Skeletal muscle satellite cell (primary cell): ENCODE data around the gene NNT.

ENCODE experiments used
- H3K27me3 ChIP-seq: 2 replicates; pipeline ENCODE4 v1.7.0; 2013; ENCODE audit warnings: low read length; ENCODE audit not compliant: control insufficient read depth, insufficient read depth
- H3K36me3 ChIP-seq: 2 replicates; pipeline ENCODE4 v1.7.0; 2013; ENCODE audit warnings: mild to moderate bottlenecking, control low read depth, low read length; ENCODE audit not compliant: insufficient read depth
- H3K4me1 ChIP-seq: 2 replicates; pipeline ENCODE4 v1.7.0; 2013; ENCODE audit warnings: low read length; ENCODE audit not compliant: control insufficient read depth, insufficient read depth
- H3K4me2 ChIP-seq: 2 replicates; pipeline ENCODE4 v1.7.0; 2013; ENCODE audit warnings: mild to moderate bottlenecking, low read length
- H3K4me3 ChIP-seq: 2 replicates; pipeline ENCODE4 v1.7.0; 2013; ENCODE audit warnings: low read length
- H3K9ac ChIP-seq: 2 replicates; pipeline ENCODE4 v1.7.0; 2013; ENCODE audit warnings: mild to moderate bottlenecking, low read depth, low read length, moderate library complexity
- H3K9me3 ChIP-seq: replicated peaks from 2 replicates; pipeline ENCODE4 v1.7.0; 2013; ENCODE audit warnings: mild to moderate bottlenecking, control low read depth, low read length

The NNT gene

GRCh38 chr5:43676083-43676840 is 73.3 kb downstream of the NNT start:
- Histone ChIP-seq H3K4me2 (no peak overlapping the region), H3K4me3 (no peak overlapping the region), H3K27me3 (no peaks in the 10 kb centered on the region), H3K9me3 (no peaks in the 10 kb centered on the region), H3K36me3 (peaks cover 4% of the 10 kb centered on the region), H3K9ac (no peak overlapping the region), H3K4me1 (peaks cover 16% of the 10 kb centered on the region)

GRCh38 chr5:43677253-43677652 is 74.3 kb downstream of the NNT start:
- H3K9me3 ChIP-seq, result no peaks in the 10 kb centered on the region
- H3K27me3 ChIP-seq, result no peaks in the 10 kb centered on the region
- no peak overlapping the region for H3K9ac ChIP-seq
- H3K36me3 ChIP-seq, result peaks cover 4% of the 10 kb centered on the region
- H3K4me1 ChIP-seq, result peaks cover 16% of the 10 kb centered on the region
- no peak overlapping the region for H3K4me3 ChIP-seq
- no peak overlapping the region for H3K4me2 ChIP-seq

GRCh38 chr5:43679214-43679613 is 76.2 kb downstream of the NNT start:
- Histone ChIP-seq H3K9me3 (no peaks in the 10 kb centered on the region), H3K4me2 (no peak overlapping the region), H3K27me3 (no peaks in the 10 kb centered on the region), H3K4me3 (no peak overlapping the region), H3K36me3 (peaks cover 4% of the 10 kb centered on the region), H3K4me1 (peaks cover 20% of the 10 kb centered on the region), H3K9ac (no peak overlapping the region)

GRCh38 chr5:43680286-43680685 is 77.3 kb downstream of the NNT start:
- Histone ChIP-seq H3K9me3 (no peaks in the 10 kb centered on the region), H3K36me3 (peaks cover 4% of the 10 kb centered on the region), H3K9ac (no peak overlapping the region), H3K4me2 (no peak overlapping the region), H3K4me3 (no peak overlapping the region), H3K27me3 (no peaks in the 10 kb centered on the region), H3K4me1 (peaks cover 18% of the 10 kb centered on the region)

- no peak overlapping the region for H3K9ac ChIP-seq
- peaks cover 21% of the 10 kb centered on the region for H3K4me1 ChIP-seq
- peaks cover 4% of the 10 kb centered on the region for H3K36me3 ChIP-seq
- H3K27me3 ChIP-seq, result no peaks in the 10 kb centered on the region
- no peak overlapping the region for H3K4me2 ChIP-seq
- no peak overlapping the region for H3K4me3 ChIP-seq
- no peaks in the 10 kb centered on the region for H3K9me3 ChIP-seq
These were observed 81.0 kb downstream of the NNT start for GRCh38 chr5:43683884-43684471.

GRCh38 chr5:43685252-43685950 is 82.4 kb downstream of the NNT start:
- Histone ChIP-seq H3K4me1 (peaks cover 21% of the 10 kb centered on the region), H3K4me3 (no peak overlapping the region), H3K36me3 (peaks cover 2% of the 10 kb centered on the region), H3K9me3 (no peaks in the 10 kb centered on the region), H3K27me3 (no peaks in the 10 kb centered on the region), H3K9ac (no peak overlapping the region), H3K4me2 (no peak overlapping the region)

- H3K4me2 ChIP-seq, result no peak overlapping the region
- no peaks in the 10 kb centered on the region for H3K9me3 ChIP-seq
- peaks cover 21% of the 10 kb centered on the region for H3K4me1 ChIP-seq
- no peaks in the 10 kb centered on the region for H3K36me3 ChIP-seq
- no peaks in the 10 kb centered on the region for H3K27me3 ChIP-seq
- H3K4me3 ChIP-seq, result no peak overlapping the region
- H3K9ac ChIP-seq, result no peak overlapping the region
These were observed 84.3 kb downstream of the NNT start for GRCh38 chr5:43687275-43687674.

- H3K27me3 ChIP-seq, result no peaks in the 10 kb centered on the region
- H3K9me3 ChIP-seq, result no peaks in the 10 kb centered on the region
- peaks cover 5% of the 10 kb centered on the region for H3K4me1 ChIP-seq
- H3K9ac ChIP-seq, result no peak overlapping the region
- H3K36me3 ChIP-seq, result peaks cover under 1% of the 10 kb centered on the region
- H3K4me3 ChIP-seq, result no peak overlapping the region
- no peak overlapping the region for H3K4me2 ChIP-seq
These were observed 88.3 kb downstream of the NNT start for GRCh38 chr5:43691275-43691674.

- no peaks in the 10 kb centered on the region for H3K27me3 ChIP-seq
- no peak overlapping the region for H3K4me3 ChIP-seq
- no peak overlapping the region for H3K9ac ChIP-seq
- no peaks in the 10 kb centered on the region for H3K9me3 ChIP-seq
- H3K4me1 ChIP-seq, result peaks cover 5% of the 10 kb centered on the region
- H3K36me3 ChIP-seq, result peaks cover 4% of the 10 kb centered on the region
- no peak overlapping the region for H3K4me2 ChIP-seq
These were observed 88.9 kb downstream of the NNT start for GRCh38 chr5:43691893-43692292.

- no peaks in the 10 kb centered on the region for H3K27me3 ChIP-seq
- no peak overlapping the region for H3K9ac ChIP-seq
- H3K4me3 ChIP-seq, result no peak overlapping the region
- H3K36me3 ChIP-seq, result peaks cover 4% of the 10 kb centered on the region
- H3K4me1 ChIP-seq, result no peaks in the 10 kb centered on the region
- no peak overlapping the region for H3K4me2 ChIP-seq
- no peaks in the 10 kb centered on the region for H3K9me3 ChIP-seq
These were observed 90.4 kb downstream of the NNT start for GRCh38 chr5:43693411-43693810.

GRCh38 chr5:43694027-43694426 is 91.0 kb downstream of the NNT start:
- H3K4me3 ChIP-seq, result no peak overlapping the region
- H3K27me3 ChIP-seq, result no peaks in the 10 kb centered on the region
- peaks cover 4% of the 10 kb centered on the region for H3K36me3 ChIP-seq
- no peaks in the 10 kb centered on the region for H3K4me1 ChIP-seq
- no peak overlapping the region for H3K9ac ChIP-seq
- no peaks in the 10 kb centered on the region for H3K9me3 ChIP-seq
- no peak overlapping the region for H3K4me2 ChIP-seq
